Measurements from ENCODE around the gene LRRK1. TPM values are rescaled to one million over a fixed set of nuclear protein-coding genes. Genes with fewer than 3 reads are reported as not detected.

LRRK1 gene
- polyA plus RNA-seq, 12 donors = 3.9 to 12.8 (median 5.7) TPM; not detected in 1

DNA sequence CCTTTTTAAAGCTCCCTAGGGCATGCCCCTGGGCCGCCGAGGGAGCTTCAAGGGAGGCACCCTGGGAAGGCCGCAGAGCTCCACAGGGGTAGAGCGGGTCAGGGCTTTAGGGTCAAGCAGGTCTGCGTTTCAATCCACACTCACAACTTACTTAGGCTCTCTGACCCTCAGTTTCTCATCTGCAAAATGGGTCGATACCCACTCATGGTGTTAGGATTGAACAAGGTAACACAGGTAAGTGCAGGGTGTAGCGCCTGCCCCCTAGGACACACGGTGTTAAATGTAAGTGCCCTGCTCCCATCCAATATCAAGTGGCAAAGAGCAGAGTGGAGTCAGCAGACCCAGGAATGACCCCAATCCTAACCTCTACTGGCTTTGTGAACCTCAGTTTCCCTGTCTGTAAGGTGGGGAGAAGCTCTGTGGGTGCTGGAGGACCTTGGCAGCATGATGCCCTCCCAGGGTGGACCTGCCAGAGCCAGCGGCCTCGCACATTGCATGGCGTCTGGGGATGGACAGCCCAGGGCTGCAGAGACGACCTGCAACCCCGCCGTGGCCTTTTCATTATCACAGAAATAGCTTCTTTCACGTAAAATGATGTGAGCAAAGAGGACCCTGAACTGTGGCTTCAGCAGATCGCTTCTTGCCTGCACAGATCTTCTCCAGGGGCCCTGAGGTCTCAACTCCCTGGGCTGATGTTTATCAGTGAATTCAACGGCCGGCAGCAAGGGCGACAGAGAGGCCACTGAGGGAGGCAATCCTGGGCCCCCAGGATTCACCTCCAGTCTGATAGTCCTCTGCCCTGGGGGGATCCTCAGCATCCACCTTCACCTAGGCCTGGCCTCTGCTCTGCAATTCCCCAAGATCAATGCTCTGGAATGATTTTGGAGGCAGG, 194.2 kb downstream of the LRRK1 start:
- no peak for DNase-seq

DNA sequence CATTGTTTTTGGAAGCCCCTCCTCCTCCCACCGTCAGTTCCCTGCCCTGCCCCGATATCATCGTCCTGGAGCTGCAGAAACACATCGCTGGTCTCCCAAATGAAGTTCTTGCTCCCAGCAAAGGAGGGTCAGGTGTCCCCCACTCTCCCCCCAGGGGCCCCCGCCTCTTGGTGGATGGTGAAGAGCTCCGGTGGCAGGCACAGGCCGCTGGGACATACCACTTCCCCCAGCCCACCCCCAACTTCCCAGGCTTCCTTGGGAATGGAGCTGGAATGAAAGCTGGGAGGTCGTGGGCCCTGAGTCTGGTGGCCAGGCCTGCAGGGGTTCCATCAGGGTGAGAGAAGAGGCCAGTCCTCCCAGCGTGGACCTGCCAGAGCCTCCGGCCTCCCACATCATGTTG, 195.0 kb downstream of the LRRK1 start:
- DNase-seq = no peak

DNA sequence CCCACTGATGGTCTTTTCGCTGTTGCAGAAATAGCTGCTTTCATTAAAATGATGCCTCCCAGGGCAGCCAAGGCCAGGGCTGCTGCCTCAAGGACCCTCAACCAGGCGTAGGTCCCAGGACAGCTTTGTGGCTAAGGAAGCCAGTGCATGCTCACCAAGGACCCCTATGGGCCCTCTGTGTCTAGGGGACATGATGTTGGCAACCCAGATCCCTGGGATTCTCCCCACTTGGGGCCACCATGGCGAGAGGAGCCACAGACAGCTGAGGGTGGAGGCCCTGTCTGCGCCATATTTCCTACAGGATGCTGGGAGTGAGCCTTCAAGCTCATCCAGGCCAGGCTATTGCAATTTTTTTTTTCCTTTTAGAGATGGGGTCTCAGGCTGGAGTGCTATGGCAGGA, 195.5 kb downstream of the LRRK1 start:
- no peak for DNase-seq

DNA sequence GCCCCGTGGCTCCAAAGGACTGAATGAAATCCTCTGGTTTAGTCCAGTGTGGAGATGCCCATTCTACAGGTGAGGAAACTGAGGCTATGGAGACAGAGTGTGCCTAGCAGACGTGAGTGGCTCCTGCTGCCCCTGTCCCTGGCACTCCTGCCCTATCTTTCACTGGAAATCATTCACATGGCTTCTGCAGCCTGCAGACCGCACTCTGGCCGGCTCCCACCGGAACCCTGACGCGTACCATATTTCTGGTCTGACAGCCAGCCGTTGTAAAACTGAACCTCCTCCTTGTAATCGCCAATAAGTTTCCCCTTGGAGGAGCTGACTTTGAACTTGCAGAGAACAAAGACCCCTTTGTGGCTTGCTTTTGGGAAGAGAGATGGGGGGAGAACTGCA, 196.2 kb downstream of the LRRK1 start:
- DNase-seq = no peak

DNA sequence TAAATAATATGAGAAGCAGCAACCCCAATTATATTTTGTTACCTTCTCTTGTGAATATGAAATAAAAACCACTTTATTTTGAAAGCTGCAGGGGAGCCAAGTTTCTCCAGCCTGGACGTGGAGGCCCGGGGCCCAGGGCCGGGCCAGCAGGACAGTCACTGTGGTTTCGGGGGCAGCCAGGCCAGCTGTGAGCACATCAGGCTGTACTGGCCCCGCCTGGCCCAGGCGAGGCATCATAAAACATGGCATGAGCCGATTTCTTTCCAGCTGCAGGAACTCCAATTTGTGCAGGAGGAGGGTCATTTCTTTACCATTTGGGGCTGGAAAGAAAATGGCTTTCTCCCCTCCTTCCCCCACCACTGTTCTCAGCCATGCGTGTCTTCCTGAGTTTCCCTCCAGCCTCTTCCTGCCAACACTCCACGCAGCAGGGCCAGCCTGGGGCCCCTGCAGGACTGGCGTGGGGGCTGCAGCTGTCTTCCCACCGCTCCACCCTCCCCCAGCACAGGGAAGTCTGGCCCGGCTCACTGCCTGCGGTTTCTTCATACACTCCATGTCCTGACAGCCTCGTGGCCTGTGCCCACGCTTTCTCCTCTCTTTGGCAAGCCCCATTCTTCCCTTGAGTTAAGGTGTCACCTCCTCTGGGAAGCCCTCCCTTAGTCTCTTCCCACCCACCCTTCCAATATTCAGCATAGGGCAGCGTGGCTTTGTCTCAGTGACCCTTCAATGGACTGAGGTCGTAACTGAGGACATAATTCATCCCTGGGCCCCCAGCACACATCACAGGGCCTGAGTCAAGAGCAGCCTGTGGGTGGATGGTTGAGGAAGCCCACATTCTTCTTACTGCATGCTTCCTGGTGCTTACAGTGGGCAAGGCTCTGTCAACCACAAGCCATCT, 196.9 kb downstream of the LRRK1 start:
- peak; percentile 78 for DNase-seq

DNA sequence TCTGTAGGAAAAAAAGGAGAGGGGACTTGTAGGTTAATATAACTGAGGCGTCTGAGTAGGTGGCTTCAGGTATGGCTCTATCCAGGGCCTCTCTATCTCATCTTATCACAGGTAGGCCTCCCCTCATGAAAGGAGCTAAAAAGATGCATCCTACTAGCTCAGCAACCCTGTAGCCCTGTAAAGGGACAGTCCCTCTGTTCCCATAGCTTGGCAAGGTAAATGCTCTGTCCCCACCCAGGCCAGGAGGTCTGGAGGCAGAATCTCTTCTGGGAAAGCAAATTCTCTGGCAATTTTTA, 197.5 kb downstream of the LRRK1 start:
- no peak for DNase-seq

DNA sequence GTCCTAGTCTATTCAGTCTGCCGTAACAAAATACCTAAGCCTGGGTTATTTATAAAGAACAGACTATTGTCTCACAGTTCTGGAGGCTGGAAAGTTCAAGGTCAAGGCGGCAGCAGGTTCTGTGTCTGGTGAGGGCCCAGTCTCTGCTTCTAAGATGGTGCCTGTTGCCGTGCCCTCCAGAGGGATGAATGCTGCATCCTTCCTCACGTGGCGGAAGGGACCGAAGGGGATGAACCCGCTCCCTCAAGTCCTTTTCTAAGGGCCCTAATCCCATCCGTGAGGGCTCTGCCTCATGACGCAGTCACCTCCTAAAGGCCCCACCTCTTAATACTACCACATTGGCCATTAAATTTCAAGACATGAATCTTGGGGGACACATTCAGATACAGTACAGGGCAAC, 199.0 kb downstream of the LRRK1 start:
- no peak for DNase-seq

DNA sequence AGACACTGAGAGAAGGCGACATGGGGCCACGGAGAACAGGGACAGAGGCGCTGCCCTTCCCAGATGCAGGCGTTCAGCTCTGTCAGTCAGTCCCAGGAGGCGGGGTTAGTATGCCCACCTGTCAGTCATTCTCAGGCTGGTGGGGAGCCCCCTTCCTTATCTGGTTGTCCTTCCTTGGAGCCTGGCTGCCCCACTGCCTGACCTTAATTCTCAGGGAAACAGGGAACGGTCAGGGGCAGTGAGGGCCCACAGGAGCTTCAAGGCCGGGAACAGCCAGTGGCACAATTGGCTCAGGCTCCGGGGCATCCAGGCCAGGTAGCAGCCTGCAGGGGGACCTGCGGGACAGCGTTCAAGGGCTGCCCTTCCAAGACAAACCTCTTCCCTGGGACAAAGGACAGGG, 199.5 kb downstream of the LRRK1 start:
- DNase-seq = no peak

DNA sequence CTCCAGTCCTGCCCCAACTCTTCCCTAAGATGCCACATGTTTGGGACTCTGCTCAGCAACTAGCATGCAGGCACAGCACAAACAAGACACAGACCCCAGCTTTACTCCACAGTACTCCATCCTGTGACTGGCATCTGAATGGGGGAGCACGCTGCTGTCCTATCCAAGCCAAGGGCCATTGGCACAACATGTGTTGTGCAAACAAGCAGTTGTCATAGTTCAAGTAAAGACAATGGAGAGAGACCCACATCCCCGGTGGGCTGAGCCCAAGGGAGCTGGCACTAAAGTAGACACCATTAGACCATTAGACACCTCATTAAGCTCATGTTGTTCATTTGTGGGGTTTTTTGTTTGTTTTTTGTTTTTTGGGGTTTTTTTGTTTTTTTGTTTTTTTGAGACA, 200.0 kb downstream of the LRRK1 start:
- no peak for DNase-seq

Other genes with a start within 250 kb of the LRRK1 start
- 10 to 100 TPM in 11 of 12 donors, not detected in 1; 12.7 to 27.7 (median 16.0) TPM for gene ALDH1A3, start 39.5 kb upstream of the LRRK1 start, polyA plus RNA-seq (ENCODE audit: insufficient read length in 12 of 12)